Esophagus (tissue), 2 donors: ENCODE results near the gene PLOD1. TPM values are rescaled to one million over a fixed set of nuclear protein-coding genes. Genes with fewer than 3 reads are reported as not detected.
"Not testable (repeated sequence)": the region's sequence is repeated elsewhere in the genome, so short reads cannot be mapped to it uniquely, and the experiment has no call there.

ENCODE experiments used
- H3K27ac ChIP-seq, 2 donors: one replicate each; pipeline ENCODE4 v1.5.1; 2013; ENCODE audit warnings: low read depth in 2 of 2, mild to moderate bottlenecking in 2 of 2, inconsistent platforms in 1 of 2, low read length in 1 of 2, moderate library complexity in 1 of 2
- H3K27me3 ChIP-seq, 2 donors: one replicate each; pipeline ENCODE4 v1.6.1; 2013; ENCODE audit warnings: low read length in 2 of 2, control low read depth in 1 of 2, mild to moderate bottlenecking in 1 of 2; ENCODE audit not compliant: insufficient read depth in 2 of 2, control insufficient read depth in 1 of 2
- H3K36me3 ChIP-seq, 2 donors: one replicate each; pipeline ENCODE4 v1.6.1; 2013; ENCODE audit warnings: low read length in 1 of 2; ENCODE audit not compliant: control insufficient read depth in 2 of 2, insufficient read depth in 2 of 2
- H3K4me1 ChIP-seq, 2 donors: one replicate each; pipeline ENCODE4 v1.6.1; 2013; ENCODE audit warnings: low read length in 1 of 2; ENCODE audit not compliant: control insufficient read depth in 2 of 2, insufficient read depth in 2 of 2
- H3K4me3 ChIP-seq, 2 donors: one replicate each; pipeline ENCODE4 v1.5.1; 2013; ENCODE audit warnings: low read length in 2 of 2, mild to moderate bottlenecking in 2 of 2, low read depth in 1 of 2, moderate library complexity in 1 of 2
- H3K9me3 ChIP-seq, 2 donors: one replicate each; pipeline ENCODE4 v1.6.1; 2013; ENCODE audit warnings: mild to moderate bottlenecking in 2 of 2, low read depth in 1 of 2, low read length in 1 of 2, moderate library complexity in 1 of 2; ENCODE audit not compliant: control insufficient read depth in 2 of 2, insufficient read depth in 1 of 2
- WGBS, 2 donors: extraction: QIAGEN DNeasy Blood & Tissue Kit; methylation state at CpG; one replicate each; pipeline ENCODE4 v1.1.7; 2013; 5-methylcytosine and 5-hydroxymethylcytosine counted together
- polyA plus RNA-seq, 2 donors: library from polyadenylated mRNA; stranded (reverse); fragments of 200-250 nt; gene quantifications; one replicate each; pipeline ENCODE4 v1.2.3, GENCODE V29; 2013
- donor health status: healthy with polysubstance abuse.
- donor health status: Bipolar disorder and iron deficiency.

PLOD1 gene
- 10 to 100 TPM; 17.1 to 18.2 TPM for polyA plus RNA-seq

DNA sequence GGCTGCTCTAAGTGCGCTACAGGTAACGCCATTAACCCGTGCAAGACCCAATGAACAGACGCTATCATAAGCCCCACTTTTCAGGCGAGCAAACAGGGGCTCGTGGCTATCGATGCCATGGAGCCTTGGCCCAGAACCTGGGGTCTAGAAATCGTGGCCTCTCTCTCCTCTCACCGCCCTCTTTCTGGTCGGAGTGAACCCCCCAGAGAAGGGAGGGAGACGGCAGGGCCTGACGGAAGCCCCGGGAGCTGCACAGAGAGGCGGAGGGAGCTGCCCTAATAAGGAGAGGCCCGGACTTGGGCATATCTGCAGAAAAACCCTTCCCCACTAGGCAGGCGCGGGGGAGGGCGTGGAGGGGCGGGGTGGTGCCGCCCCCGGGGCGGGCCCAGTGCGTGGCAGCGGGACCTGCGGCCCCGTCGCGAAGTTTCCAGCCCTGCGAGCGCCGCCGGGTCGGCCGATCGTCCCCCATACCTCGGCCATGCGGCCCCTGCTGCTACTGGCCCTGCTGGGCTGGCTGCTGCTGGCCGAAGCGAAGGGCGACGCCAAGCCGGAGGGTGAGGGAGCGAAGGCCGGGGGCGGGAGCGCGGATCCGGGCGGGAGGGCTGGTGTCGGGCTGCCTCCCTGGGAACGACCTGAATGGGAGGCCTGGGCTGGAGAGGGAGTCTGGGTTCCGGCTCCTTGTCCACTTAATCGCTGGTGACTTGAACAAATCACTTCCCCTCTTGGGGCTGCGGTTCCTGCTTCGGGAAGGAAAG, at the start of gene PLOD1:
PLOD1 (plus strand) TSS at position 416 of the 755 bp plus-strand sequence; CDS start at position 479, 63 bp downstream.
- peaks cover 0 to 3% of the 10 kb centered on the region in 2 donors for H3K36me3 ChIP-seq
- peak within 1 kb of the TSS; percentile 85 to 87 for H3K27ac ChIP-seq
- H3K9me3 ChIP-seq = no peaks in the 10 kb centered on the region
- no peaks in the 10 kb centered on the region for H3K27me3 ChIP-seq
- H3K4me1 ChIP-seq = peaks cover 2% of the 10 kb centered on the region in 2 donors
- peak within 1 kb of the TSS; percentile 80 to 88 for H3K4me3 ChIP-seq
- 0 to 1% methylated on average over 37 to 55 of the region's 55 CpGs for WGBS, 2 donors

DNA sequence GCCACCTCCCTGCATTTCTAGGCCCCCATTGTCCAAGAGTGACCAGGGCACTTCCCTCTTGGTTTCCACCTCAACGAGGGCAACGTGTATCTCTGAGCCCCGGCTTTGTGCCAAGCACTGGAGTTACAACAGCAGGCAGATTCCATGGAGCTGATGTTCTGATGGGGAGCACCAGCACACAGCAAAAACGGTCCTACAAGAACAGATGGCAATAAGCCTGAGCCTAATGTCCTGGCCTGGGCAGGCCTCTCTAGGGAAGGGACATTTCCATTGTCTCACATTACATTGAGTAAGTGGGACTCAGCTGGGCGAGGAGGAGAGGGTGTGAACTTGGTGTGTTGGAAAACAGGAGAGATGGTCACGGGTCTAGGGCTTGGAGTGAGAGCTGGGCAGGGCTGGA, 48.6 kb upstream of the PLOD1 start:
- Histone ChIP-seq H3K27me3 (no peaks in the 10 kb centered on the region), H3K4me3 (no peak overlapping the region), H3K9me3 (no peaks in the 10 kb centered on the region), H3K36me3 (no peaks in the 10 kb centered on the region), H3K4me1 (peaks cover 0 to 2% of the 10 kb centered on the region in 2 donors), H3K27ac (no peak overlapping the region)
- WGBS, 2 donors = 68 to 69% methylated on average over 6 of the region's 6 CpGs

DNA sequence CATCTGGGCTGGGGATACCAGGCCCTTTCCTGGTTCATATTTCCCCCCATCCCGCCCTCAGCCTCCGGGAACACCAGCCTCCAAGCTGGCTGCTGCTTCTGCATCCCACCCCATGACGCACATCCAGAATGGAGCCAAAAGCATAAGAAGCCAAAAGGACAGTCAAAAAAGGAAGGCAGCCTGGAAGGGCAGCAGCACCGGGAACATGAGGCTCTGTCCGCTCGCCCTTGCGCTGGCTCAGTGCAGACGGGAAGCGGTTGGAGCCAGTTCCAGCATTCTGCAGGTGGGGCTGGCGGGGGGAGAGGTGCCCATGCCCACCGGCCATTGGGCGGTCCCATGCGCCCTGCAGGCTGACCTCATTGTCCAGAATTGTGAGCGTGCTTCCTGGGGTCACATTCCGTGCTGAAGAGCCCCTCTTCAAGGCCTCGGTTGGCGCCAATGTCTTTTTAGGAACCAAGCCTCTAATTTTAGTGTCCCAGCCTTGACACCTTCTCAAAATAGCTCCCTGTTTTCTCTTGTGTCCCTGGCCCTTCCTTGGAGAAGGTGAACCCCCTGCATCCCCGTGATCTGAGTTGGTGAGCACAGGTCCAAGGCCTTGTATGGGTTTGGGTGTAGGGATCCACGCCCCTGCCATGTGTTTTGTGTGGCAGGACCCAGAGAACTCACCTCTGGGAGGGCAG, 47.4 kb upstream of the PLOD1 start:
- no peak overlapping the region for H3K4me3 ChIP-seq
- 78 to 83% methylated on average over 19 of the region's 19 CpGs for WGBS, 2 donors
- no peaks in the 10 kb centered on the region for H3K27me3 ChIP-seq
- H3K9me3 ChIP-seq = no peaks in the 10 kb centered on the region
- no peaks in the 10 kb centered on the region for H3K36me3 ChIP-seq
- H3K4me1 ChIP-seq = peaks cover 0 to 2% of the 10 kb centered on the region in 2 donors
- no peak overlapping the region for H3K27ac ChIP-seq

DNA sequence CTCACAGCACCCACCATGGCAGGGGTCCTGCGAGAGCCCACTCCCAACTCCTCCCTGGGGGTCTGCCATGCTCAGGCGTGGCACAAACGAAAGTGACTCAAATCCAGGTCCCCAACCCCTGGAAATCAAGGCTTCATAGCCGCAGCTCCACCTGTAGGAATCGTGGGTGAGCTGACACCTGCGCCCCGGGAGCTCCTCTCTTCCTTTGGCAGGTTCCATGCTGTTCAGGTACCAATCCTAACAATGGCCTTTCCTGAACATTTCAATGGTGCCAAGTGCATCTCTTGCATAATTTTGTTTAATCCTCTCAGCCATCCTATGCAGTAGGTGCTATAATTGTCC, 46.9 kb upstream of the PLOD1 start:
- 67 to 75% methylated on average over 7 of the region's 7 CpGs for WGBS, 2 donors
- Histone ChIP-seq H3K4me3 (no peak overlapping the region), H3K4me1 (peaks cover 0 to 2% of the 10 kb centered on the region in 2 donors), H3K36me3 (no peaks in the 10 kb centered on the region), H3K27me3 (no peaks in the 10 kb centered on the region), H3K9me3 (no peaks in the 10 kb centered on the region), H3K27ac (no peak overlapping the region)

DNA sequence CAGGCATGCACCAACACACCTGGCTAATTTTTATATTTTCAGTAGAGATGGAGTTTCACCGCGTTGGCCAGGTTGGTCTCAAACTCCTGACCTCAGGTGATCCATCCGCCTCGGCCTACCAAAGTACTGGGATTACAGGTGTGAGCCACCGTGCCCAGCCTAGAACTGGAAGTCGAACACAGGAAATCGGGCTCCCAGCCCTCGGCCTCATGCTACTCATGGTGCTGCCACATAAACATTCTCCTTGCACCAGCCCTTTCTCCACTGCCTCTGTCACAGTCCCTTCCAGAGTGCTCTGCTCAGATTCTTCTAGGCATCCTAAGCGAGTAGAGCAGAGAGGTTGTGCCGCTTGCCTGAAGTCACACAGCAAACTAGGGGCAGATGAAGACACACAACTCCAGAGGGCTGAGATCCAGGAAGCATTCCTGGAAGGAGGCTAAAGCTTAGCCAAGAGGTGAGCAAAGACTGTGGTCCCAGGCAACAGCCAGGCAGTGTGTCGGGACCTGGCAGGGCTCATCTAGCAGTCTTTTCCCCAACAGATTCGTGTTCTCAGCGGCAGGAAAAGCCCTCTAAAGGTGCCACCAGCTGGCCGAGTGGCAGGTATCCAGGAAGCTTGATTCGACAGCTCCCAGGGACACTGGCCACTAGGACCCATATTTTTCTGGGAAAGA, 46.2 kb upstream of the PLOD1 start:
- H3K27ac ChIP-seq = no peak overlapping the region
- no peaks in the 10 kb centered on the region for H3K4me1 ChIP-seq
- no peaks in the 10 kb centered on the region for H3K36me3 ChIP-seq
- no peak overlapping the region for H3K4me3 ChIP-seq
- WGBS, 2 donors = 78 to 79% methylated on average over 15 of the region's 15 CpGs
- H3K27me3 ChIP-seq = no peaks in the 10 kb centered on the region
- H3K9me3 ChIP-seq = no peaks in the 10 kb centered on the region

DNA sequence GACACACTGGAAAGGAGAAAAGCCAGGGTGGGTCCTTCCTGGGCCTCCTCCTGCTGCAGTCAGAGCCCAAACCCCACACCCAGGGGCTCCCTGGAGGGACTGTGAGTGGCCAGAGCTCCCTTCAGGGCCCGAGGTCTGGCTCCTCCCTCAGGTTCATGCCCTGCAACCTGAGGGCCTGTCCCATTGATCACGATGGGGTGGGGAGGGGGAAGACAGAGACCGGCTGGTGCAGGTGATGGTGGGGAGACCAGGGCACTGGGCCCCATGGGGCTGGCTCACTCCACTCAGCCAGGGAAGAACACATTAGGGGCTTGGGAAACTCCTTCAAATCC, 45.7 kb upstream of the PLOD1 start:
- 39 to 54% methylated on average over 3 of the region's 3 CpGs for WGBS, 2 donors
- no peaks in the 10 kb centered on the region for H3K9me3 ChIP-seq

DNA sequence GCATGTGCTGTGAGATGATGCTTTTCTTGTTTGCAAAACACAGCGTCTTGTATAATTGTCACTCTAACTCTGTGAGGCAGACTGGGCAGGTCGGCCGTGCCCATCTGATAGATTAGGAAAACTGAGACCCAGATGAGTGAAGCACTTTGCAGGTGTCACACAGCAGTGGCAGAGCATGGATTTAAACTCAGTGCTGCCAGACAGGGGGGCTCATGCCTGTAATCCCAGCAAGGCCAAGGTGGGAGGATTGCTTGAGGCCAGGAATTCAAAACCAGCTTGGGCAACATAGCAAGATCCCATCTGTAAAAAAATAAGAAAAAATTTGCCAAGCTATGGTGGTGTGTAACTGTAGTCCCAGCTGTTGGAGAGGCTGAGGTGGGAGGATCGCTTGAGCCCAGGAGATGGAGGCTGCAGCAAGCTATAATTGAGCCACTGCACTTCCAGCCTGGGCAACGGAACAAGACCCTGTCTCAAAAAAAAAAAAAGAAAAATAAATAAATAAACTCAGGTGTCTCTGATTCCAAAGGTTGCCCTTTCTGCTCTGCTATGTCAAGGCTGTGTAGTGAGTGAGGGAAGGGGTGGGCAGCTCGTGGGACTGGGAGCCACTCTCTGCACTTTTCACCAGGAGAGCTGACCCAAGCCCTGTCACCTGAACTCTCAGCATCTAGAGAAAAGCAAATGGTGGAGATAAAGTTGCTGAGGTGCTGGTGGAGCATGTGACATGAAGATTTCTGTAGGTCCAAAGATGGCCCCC, 42.9 kb upstream of the PLOD1 start:
- Histone ChIP-seq H3K4me3 (no peak overlapping the region), H3K27me3 (no peaks in the 10 kb centered on the region), H3K9me3 (no peaks in the 10 kb centered on the region), H3K27ac (no peak overlapping the region), H3K4me1 (no peaks in the 10 kb centered on the region), H3K36me3 (no peaks in the 10 kb centered on the region)
- 73 to 74% methylated on average over 6 of the region's 6 CpGs for WGBS, 2 donors

More for the DNA sequence above, 45.7 kb upstream of the PLOD1 start:
- Histone ChIP-seq H3K4me1 (no peaks in the 10 kb centered on the region), H3K27ac (no peak overlapping the region), H3K27me3 (no peaks in the 10 kb centered on the region), H3K36me3 (no peaks in the 10 kb centered on the region), H3K4me3 (no peak overlapping the region)

DNA sequence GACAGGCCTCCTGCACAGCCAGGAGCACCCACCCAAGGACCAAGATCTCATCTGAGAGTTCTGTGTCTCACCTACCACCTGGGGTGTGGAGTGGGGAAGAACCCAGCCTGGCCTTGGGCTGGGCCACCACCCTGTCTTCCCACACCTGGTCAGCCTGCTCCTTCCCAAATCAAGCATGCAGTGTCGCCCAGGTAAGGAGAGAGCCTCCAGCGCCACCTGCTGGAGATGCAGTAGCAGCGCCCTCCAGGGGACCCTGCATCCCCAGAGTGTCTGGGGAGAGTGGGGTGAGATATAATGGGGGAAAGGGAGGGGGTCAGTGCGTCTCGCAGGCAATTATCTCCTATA, 40.6 kb upstream of the PLOD1 start:
- H3K9me3 ChIP-seq = no peaks in the 10 kb centered on the region
- 0 to 1% methylated on average over 5 of the region's 5 CpGs for WGBS, 2 donors
- H3K36me3 ChIP-seq = no peaks in the 10 kb centered on the region
- H3K4me3 ChIP-seq = no peak overlapping the region
- H3K27ac ChIP-seq = no peak overlapping the region
- H3K27me3 ChIP-seq = peaks cover 0 to 6% of the 10 kb centered on the region in 2 donors
- H3K4me1 ChIP-seq = no peaks in the 10 kb centered on the region

DNA sequence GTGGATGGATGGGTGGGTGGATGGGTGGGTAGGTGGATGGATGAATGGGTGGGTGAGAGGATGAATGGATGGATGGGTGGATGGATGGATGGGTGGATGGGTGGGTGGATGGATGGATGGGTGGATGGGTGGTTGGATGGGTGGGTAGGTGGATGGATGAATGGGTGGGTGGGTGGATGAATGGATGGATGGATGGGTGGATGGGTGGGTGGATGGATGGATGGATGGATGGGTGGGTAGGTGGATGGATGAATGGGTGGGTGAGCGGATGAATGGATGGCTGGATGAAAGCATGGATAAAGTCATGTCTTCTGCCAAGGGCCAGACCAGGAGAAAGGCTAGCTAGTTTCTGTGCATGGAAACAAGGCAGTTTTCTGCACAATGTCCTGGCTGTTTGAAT, 40.0 kb upstream of the PLOD1 start:
- WGBS, 2 donors = 68 to 69% methylated on average over 1 of the region's 1 CpG
- H3K27ac ChIP-seq, H3K4me1 ChIP-seq, H3K27me3 ChIP-seq, H3K36me3 ChIP-seq, H3K4me3 ChIP-seq, H3K9me3 ChIP-seq: not testable (repeated sequence)
